CD14-positive monocyte (primary cell): ENCODE data around the gene CALHM1. TPM values are rescaled to one million over a fixed set of nuclear protein-coding genes. Genes with fewer than 3 reads are reported as not detected.

ENCODE experiments used
- DNase-seq, 3 donors: peaks; one replicate each; pipeline ENCODE4 v3.0.0-alpha.2; 2011 to 2022
- H2AFZ ChIP-seq: 2 replicates; pipeline ENCODE4 v1.6.0; 2012; ENCODE audit warnings: mild to moderate bottlenecking, low read depth, low read length, inconsistent platforms; ENCODE audit not compliant: insufficient read depth, poor library complexity, severe bottlenecking
- H3K27ac ChIP-seq, 2 donors: 1 replicate in 1 of 2; 2 replicates in 1 of 2; pipeline ENCODE4 v1.5.1; 2012 to 2013; ENCODE audit warnings: low read length in 2 of 2, control low read depth in 1 of 2, inconsistent platforms in 1 of 2, low read depth in 1 of 2, mild to moderate bottlenecking in 1 of 2
- H3K27me3 ChIP-seq, 2 donors: one replicate each; pipeline versions ENCODE4 v1.6.0 to v1.6.1; 2011 to 2013; ENCODE audit warnings: low read length in 2 of 2; ENCODE audit not compliant: control insufficient read depth in 2 of 2, insufficient read depth in 2 of 2
- H3K36me3 ChIP-seq, 2 donors: replicated peaks in 1 of 2; 1 replicate in 1 of 2; 2 replicates in 1 of 2; pipeline versions ENCODE4 v1.5.1 to v1.6.1; 2012 to 2013; ENCODE audit warnings: low read length in 2 of 2, control low read depth in 1 of 2, inconsistent platforms in 1 of 2, mild to moderate bottlenecking in 1 of 2; ENCODE audit not compliant: insufficient read depth in 2 of 2, control insufficient read depth in 1 of 2
- H3K4me1 ChIP-seq, 2 donors: 1 replicate in 1 of 2; 2 replicates in 1 of 2; pipeline versions ENCODE4 v1.5.1 to v1.6.1; 2012 to 2013; ENCODE audit warnings: low read length in 2 of 2, control low read depth in 1 of 2, inconsistent platforms in 1 of 2, mild to moderate bottlenecking in 1 of 2, moderate library complexity in 1 of 2; ENCODE audit not compliant: insufficient read depth in 2 of 2, control insufficient read depth in 1 of 2
- H3K4me2 ChIP-seq: replicated peaks from 2 replicates; pipeline ENCODE3; 2012; ENCODE audit warnings: low read length, moderate library complexity, mild to moderate bottlenecking; ENCODE audit not compliant: poor library complexity, severe bottlenecking; ENCODE audit errors: extremely low read depth
- H3K4me3 ChIP-seq, 3 experiments: fragments of 200-600 bp in 1 of 3; sonication (generic) in 1 of 3; replicated peaks in 1 of 3; 1 replicate in 2 of 3; 2 replicates in 1 of 3; pipeline ENCODE4 v1.5.1; 2011 to 2013; ENCODE audit warnings: low read length in 3 of 3, mild to moderate bottlenecking in 3 of 3, control low read depth in 2 of 3, low read depth in 2 of 3, inconsistent platforms in 1 of 3, moderate library complexity in 1 of 3
- H3K79me2 ChIP-seq: 2 replicates; pipeline ENCODE4 v1.6.0; 2012; ENCODE audit warnings: mild to moderate bottlenecking, control low read depth, inconsistent platforms, low read length, moderate library complexity; ENCODE audit not compliant: insufficient read depth
- H3K9ac ChIP-seq: 2 replicates; pipeline ENCODE4 v1.6.0; 2017; ENCODE audit warnings: low read length, mild to moderate bottlenecking; ENCODE audit not compliant: insufficient read depth, poor library complexity, severe bottlenecking
- H3K9me3 ChIP-seq, 2 donors: replicated peaks in 1 of 2; 1 replicate in 1 of 2; 2 replicates in 1 of 2; pipeline versions ENCODE4 v1.5.1 to v1.6.1; 2012 to 2013; ENCODE audit warnings: low read length in 2 of 2, control low read depth in 1 of 2; ENCODE audit not compliant: control insufficient read depth in 1 of 2, insufficient read depth in 1 of 2
- H4K20me1 ChIP-seq: 2 replicates; pipeline ENCODE4 v1.6.0; 2012; ENCODE audit warnings: mild to moderate bottlenecking, low read length, control low read depth, moderate library complexity; ENCODE audit not compliant: insufficient read depth
- H3K27ac Mint-ChIP-seq, 7 donors: one replicate each; pipeline ENCODE4 v1.8.0; 2020; ENCODE audit warnings: mild to moderate bottlenecking in 7 of 7, mixed read lengths in 7 of 7, moderate library complexity in 6 of 7, inconsistent platforms in 2 of 7
- H3K27me3 Mint-ChIP-seq, 3 donors: one replicate each; pipeline ENCODE4 v1.8.0; 2021 to 2022; ENCODE audit warnings: low read depth in 3 of 3, mild to moderate bottlenecking in 3 of 3, mixed read lengths in 3 of 3, moderate library complexity in 3 of 3, inconsistent platforms in 1 of 3
- H3K36me3 Mint-ChIP-seq, 2 donors: one replicate each; pipeline ENCODE4 v1.8.0; 2020; ENCODE audit warnings: mixed read lengths in 2 of 2, inconsistent platforms in 1 of 2, mild to moderate bottlenecking in 1 of 2
- H3K4me1 Mint-ChIP-seq: one replicate; pipeline ENCODE4 v1.8.0; 2020; ENCODE audit warnings: mild to moderate bottlenecking, mixed read lengths
- H3K4me3 Mint-ChIP-seq, 2 donors: one replicate each; pipeline ENCODE4 v1.8.0; 2020; ENCODE audit warnings: mild to moderate bottlenecking in 2 of 2, mixed read lengths in 2 of 2, moderate library complexity in 1 of 2
- H3K9me3 Mint-ChIP-seq, 7 donors: one replicate each; pipeline ENCODE4 v1.8.0; 2020 to 2022; ENCODE audit warnings: mixed read lengths in 7 of 7, mild to moderate bottlenecking in 6 of 7, moderate library complexity in 6 of 7, inconsistent platforms in 2 of 7
- WGBS: methylation state at CpG from one replicate; pipeline ENCODE4 v1.1.5; 2013; ENCODE audit warnings: missing lambda C conversion rate; ENCODE audit not compliant: insufficient coverage; 5-methylcytosine and 5-hydroxymethylcytosine counted together
- intact Hi-C, 2 donors: fragments of 100-400 bp; cut with micrococcal nuclease; formaldehyde crosslinking; loops; one replicate each; pipeline versions ENCODE4 v1.15.0 to v1.15.1; 2023
- polyA plus RNA-seq, 3 donors: library from polyadenylated mRNA; depleted of rRNA in 1 of 3; unstranded in 2 of 3; stranded (reverse) in 1 of 3; fragments of 300-500 nt in 2 of 3; fragments of >200 nt in 1 of 3; fragmentation: Illumina TruSeq in 2 of 3; gene quantifications; 1 replicate in 2 of 3; 2 replicates in 1 of 3; pipeline ENCODE4 v1.2.3, GENCODE V29; 2012 to 2021
- TF ChIP-seq, protein P1 (sequence below): fragments of 200-600 bp; IDR thresholded peaks from one replicate; pipeline ENCODE4 v1.8.0; 2022; ENCODE audit warnings: antibody characterized with exemption, mild to moderate bottlenecking

Gene CALHM1
- polyA plus RNA-seq, 3 donors, result not detected

DNA sequence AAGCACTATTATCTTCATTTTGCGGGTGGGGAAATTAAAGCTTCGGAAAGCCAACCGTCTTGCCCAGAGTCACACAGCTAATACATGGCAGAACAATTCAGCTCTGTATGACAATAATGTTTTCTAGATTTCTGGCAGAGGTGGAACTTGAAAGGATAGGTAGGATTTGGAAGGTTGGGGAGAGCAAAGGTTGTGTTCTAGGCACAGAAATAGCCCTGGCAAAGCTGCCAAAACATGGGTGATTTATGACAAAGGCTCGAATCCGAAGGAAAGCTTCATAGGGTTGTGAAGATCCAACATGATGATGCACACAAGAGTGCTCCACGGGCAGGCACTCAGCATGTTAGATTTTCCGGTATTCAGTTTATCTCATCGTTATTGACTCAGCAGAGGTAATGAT, 43.1 kb downstream of the CALHM1 start:
- Histone ChIP-seq H3K27me3 (no peaks in the 10 kb centered on the region), H3K4me1 (no peaks in the 10 kb centered on the region), H3K4me2 (no peak overlapping the region), H4K20me1 (no peaks in the 10 kb centered on the region), H3K9ac (no peak overlapping the region), H3K27ac (no peak overlapping the region), H3K79me2 (no peaks in the 10 kb centered on the region), H3K36me3 (peaks cover 90 to 99% of the 10 kb centered on the region in 2 donors), H3K9me3 (no peaks in the 10 kb centered on the region), H2AFZ (no peak overlapping the region), H3K4me3 (no peak overlapping the region)
- Mint-ChIP-seq H3K4me1 (no peaks in the 10 kb centered on the region), H3K27me3 (no peaks in the 10 kb centered on the region), H3K27ac (peak overlapping the region in 3 of 7 donors; percentile 1 to 20 (median 4)), H3K9me3 (no peaks in the 10 kb centered on the region), H3K4me3 (no peak overlapping the region), H3K36me3 (peaks cover 74 to 93% of the 10 kb centered on the region in 2 donors)
- intact Hi-C loops, result loop anchor here in 1 of 2 donors (1.0 kb wide), 1 partner anchor 70 kb away; no protein-coding TSS in a partner anchor
- TF ChIP-seq, protein P1, sequence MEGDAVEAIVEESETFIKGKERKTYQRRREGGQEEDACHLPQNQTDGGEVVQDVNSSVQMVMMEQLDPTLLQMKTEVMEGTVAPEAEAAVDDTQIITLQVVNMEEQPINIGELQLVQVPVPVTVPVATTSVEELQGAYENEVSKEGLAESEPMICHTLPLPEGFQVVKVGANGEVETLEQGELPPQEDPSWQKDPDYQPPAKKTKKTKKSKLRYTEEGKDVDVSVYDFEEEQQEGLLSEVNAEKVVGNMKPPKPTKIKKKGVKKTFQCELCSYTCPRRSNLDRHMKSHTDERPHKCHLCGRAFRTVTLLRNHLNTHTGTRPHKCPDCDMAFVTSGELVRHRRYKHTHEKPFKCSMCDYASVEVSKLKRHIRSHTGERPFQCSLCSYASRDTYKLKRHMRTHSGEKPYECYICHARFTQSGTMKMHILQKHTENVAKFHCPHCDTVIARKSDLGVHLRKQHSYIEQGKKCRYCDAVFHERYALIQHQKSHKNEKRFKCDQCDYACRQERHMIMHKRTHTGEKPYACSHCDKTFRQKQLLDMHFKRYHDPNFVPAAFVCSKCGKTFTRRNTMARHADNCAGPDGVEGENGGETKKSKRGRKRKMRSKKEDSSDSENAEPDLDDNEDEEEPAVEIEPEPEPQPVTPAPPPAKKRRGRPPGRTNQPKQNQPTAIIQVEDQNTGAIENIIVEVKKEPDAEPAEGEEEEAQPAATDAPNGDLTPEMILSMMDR, result no peak
- WGBS, result 95% methylated on average over 4 of the region's 8 CpGs
- DNase-seq, result no peak

GRCh38 chr10:103413564-103413963, 45.1 kb downstream of the CALHM1 start:
- intact Hi-C loops, result no loop called here
- Histone ChIP-seq H3K4me1 (no peaks in the 10 kb centered on the region), H3K9ac (no peak overlapping the region), H3K27me3 (no peaks in the 10 kb centered on the region), H3K79me2 (no peaks in the 10 kb centered on the region), H3K27ac (no peak overlapping the region), H3K36me3 (peaks cover 84 to 99% of the 10 kb centered on the region in 2 donors), H3K4me3 (no peak overlapping the region), H2AFZ (no peak overlapping the region), H3K9me3 (no peaks in the 10 kb centered on the region), H3K4me2 (no peak overlapping the region), H4K20me1 (no peaks in the 10 kb centered on the region)
- Mint-ChIP-seq H3K4me1 (no peaks in the 10 kb centered on the region), H3K9me3 (no peaks in the 10 kb centered on the region), H3K36me3 (peaks cover 77 to 94% of the 10 kb centered on the region in 2 donors), H3K4me3 (no peak overlapping the region), H3K27ac (no peak overlapping the region), H3K27me3 (no peaks in the 10 kb centered on the region)
- no CpG with 5 or more reads among the region's 2 CpGs for WGBS
- TF ChIP-seq, protein P1, result no peak
- DNase-seq, result no peak

Other genes starting within 250 kb of the CALHM1 start
- gene RPEL1, start 213.0 kb downstream of the CALHM1 start, polyA plus RNA-seq, result not detected
- gene INA, start 181.8 kb downstream of the CALHM1 start, polyA plus RNA-seq, result not detected
- 1 to 10 TPM; 3.4 to 6.2 (median 4.6) TPM for gene PCGF6, start 107.8 kb downstream of the CALHM1 start, polyA plus RNA-seq
- gene TAF5, start 90.9 kb downstream of the CALHM1 start, polyA plus RNA-seq, result 1 to 10 TPM; 1.0 to 2.4 (median 2.4) TPM
- gene ATP5MK, start 62.4 kb downstream of the CALHM1 start, polyA plus RNA-seq, result 100 to 1,000 TPM; 285 to 531 (median 529) TPM
- gene PDCD11, start 62.3 kb downstream of the CALHM1 start, polyA plus RNA-seq, result 1 to 10 TPM; 2.9 to 9.7 (median 3.3) TPM
- 10 to 100 TPM; 48.4 to 80.7 (median 66.5) TPM for gene CALHM2, start 6.5 kb downstream of the CALHM1 start, polyA plus RNA-seq
- gene CALHM3, start 20.3 kb upstream of the CALHM1 start, polyA plus RNA-seq, result under 1 TPM in 2 of 3 donors, not detected in 1; 0.04 to 0.62 TPM
- 10 to 100 TPM in 1 of 3 donors, 1 to 10 TPM in 2; 3.0 to 17.2 (median 3.3) TPM for gene NEURL1, start 34.8 kb upstream of the CALHM1 start, polyA plus RNA-seq